Activated CD4-positive, alpha-beta T cell treated with anti-CD3 and anti-CD28 coated beads, Interleukin-2, amount 50 U/mL, for 48 hours (primary cell): ENCODE measurements around the gene IQGAP2.
A peak's percentile ranks its signal among the peaks of the same experiment; 100 is the strongest.
"Not testable (repeated sequence)": the region's sequence is repeated elsewhere in the genome, so short reads cannot be mapped to it uniquely, and the experiment has no call there.

Source experiments
- DNase-seq, 2 experiments: peaks; one replicate each; pipeline ENCODE4 v3.0.0-alpha.2; 2020

Gene IQGAP2

GRCh38 chr5:76582230-76583162 lies 179.4 kb downstream of the IQGAP2 start:
- peak; percentile 21 to 43 for DNase-seq

GRCh38 chr5:76583163-76584047 lies 180.3 kb downstream of the IQGAP2 start:
- DNase-seq, result no peak

- DNase-seq, result no peak
Measured at GRCh38 chr5:76585783-76586217, 182.7 kb downstream of the IQGAP2 start.

- DNase-seq, result no peak
Measured at GRCh38 chr5:76586531-76586930, 183.4 kb downstream of the IQGAP2 start.

GRCh38 chr5:76590027-76590426 lies 186.9 kb downstream of the IQGAP2 start:
- DNase-seq, result no peak

GRCh38 chr5:76591366-76591765 lies 188.3 kb downstream of the IQGAP2 start:
- DNase-seq, result no peak

- no peak for DNase-seq
Measured at GRCh38 chr5:76592692-76593091, 189.6 kb downstream of the IQGAP2 start.

GRCh38 chr5:76594107-76594506 lies 191.0 kb downstream of the IQGAP2 start:
- DNase-seq, result no peak

GRCh38 chr5:76595755-76596481 lies 192.8 kb downstream of the IQGAP2 start:
- no peak for DNase-seq

GRCh38 chr5:76598531-76598930 lies 195.4 kb downstream of the IQGAP2 start:
- no peak for DNase-seq

GRCh38 chr5:76600716-76601115 lies 197.6 kb downstream of the IQGAP2 start:
- no peak for DNase-seq

- no peak for DNase-seq
Measured at GRCh38 chr5:76601470-76601869, 198.4 kb downstream of the IQGAP2 start.

GRCh38 chr5:76602094-76602726 lies 199.1 kb downstream of the IQGAP2 start:
- DNase-seq, result no peak

- DNase-seq, result not testable (repeated sequence)
Measured at GRCh38 chr5:76603991-76604390, 200.9 kb downstream of the IQGAP2 start.

- no peak for DNase-seq
Measured at GRCh38 chr5:76604838-76605237, 201.8 kb downstream of the IQGAP2 start.

- no peak for DNase-seq
Measured at GRCh38 chr5:76606701-76607100, 203.6 kb downstream of the IQGAP2 start.

- DNase-seq, result no peak
Measured at GRCh38 chr5:76607353-76607871, 204.3 kb downstream of the IQGAP2 start.

- no peak for DNase-seq
Measured at GRCh38 chr5:76608833-76609232, 205.7 kb downstream of the IQGAP2 start.

GRCh38 chr5:76610196-76610595 lies 207.1 kb downstream of the IQGAP2 start:
- DNase-seq, result no peak

- DNase-seq, result no peak
Measured at GRCh38 chr5:76612942-76613341, 209.9 kb downstream of the IQGAP2 start.

- DNase-seq, result no peak
Measured at GRCh38 chr5:76615759-76616158, 212.7 kb downstream of the IQGAP2 start.

GRCh38 chr5:76616206-76616605 lies 213.1 kb downstream of the IQGAP2 start:
- DNase-seq, result no peak
